GM18907 (cell line): ENCODE results near the gene CHAC1.
"Not testable (repeated sequence)": the region's sequence is repeated elsewhere in the genome, so short reads cannot be mapped to it uniquely, and the experiment has no call there.

Experiments used
- ATAC-seq: cut with Tn5 transposase; IDR thresholded peaks from one replicate; pipeline ENCODE4 v1.9.1; 2021; ENCODE audit warnings: mild to moderate bottlenecking, moderate library complexity; ENCODE audit not compliant: unreplicated experiment

CHAC1 gene

DNA sequence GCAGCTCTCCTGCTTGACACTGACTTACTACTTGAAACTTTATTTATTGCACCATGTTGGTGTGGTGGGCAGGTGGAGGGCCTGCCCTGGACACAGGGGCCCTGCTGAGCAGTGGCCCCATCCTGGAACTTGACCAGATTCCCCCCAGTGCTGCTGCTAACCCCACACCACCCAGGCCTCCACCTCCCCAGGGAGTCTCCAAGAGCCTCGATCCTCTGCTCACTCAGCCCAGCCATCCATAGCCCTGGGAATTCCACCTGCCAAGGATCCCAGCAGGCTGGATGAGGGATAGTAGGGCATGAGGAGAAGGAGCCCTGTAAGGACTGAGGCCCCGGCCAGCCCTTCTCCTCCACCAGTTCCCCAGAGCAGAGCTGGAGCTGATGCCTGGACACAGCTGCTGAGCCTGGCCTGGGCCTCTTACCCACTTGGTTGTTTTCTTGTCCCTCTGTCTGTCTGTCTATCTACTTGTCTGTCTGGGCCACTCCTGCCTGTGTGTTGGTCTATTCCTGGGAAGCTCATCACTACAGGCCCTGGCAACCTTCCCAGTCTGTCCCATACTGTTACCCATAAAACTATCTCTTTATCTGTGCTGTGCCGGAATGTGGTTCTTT lies 2.8 kb downstream of the CHAC1 start:
- ATAC-seq: no peak

DNA sequence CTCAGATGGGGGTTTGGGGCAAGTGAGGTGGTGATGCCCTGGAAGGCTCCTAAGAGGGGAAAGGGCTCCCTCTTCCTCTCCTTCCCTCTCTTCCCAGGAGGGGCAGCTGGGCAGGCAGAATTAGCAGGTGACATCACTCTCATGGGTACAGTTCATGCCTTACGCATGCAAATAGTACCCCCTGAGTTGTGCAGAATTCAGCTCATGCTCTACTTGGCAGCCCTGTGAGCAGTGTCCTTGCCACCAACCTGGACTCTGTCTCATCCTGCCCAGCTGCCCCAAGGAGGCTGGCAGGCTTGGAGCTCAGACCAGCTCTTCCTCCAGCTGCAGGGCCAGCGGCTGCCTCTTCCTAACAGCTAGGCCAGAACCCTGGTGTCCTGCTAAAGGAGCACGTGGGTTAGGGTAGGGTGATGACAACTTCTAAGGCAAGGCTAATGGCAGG lies 3.3 kb downstream of the CHAC1 start:
- no peak for ATAC-seq

DNA sequence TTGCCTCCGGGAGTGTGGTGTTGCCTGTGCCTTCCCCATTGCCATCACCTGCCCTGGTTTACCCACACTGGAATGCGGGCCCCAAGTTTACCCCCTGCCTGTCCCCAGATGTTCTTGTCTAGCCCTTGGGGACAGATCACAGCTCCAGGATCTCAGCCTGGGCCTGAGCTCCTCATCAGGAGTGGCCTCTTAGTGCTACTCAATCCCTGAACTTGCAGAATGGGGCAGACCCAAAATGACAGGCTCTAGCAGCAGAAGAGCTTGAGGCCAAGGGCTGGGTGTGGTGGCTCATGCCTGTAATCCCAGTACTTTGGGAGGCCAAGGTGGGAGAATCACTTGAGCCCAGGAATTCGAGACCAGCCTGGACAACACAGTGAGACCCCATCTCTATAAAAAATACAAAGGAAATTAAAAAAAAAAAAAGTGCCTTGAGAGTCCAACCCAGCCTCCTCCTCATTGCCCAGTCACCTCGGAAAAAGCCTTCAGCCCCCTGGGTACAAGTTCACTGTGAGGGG lies 3.8 kb downstream of the CHAC1 start:
- ATAC-seq: no peak

DNA sequence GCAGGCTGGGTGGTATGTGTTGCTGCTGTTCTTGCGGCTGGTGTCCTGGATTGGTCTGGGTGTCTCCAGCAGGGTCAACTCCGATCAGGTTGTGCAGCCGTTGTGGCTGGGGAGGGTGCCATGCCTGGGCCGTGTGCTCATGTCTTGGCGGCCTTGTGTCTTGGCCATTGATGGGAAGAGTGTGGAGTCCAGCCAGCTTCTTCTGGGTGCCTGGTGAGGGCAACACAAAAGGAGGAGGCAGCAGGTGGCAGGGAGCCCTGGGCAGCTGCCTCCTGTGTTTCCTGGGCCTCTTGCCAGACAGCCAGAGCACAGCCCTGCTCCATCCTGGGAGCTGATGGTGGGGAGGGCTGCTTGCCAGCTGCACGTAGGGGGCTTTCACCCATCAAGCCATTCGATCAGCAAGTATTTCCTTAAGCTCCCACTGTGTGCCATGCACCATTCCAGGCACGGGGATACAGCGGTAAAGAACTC lies 4.3 kb downstream of the CHAC1 start:
- ATAC-seq: no peak

DNA sequence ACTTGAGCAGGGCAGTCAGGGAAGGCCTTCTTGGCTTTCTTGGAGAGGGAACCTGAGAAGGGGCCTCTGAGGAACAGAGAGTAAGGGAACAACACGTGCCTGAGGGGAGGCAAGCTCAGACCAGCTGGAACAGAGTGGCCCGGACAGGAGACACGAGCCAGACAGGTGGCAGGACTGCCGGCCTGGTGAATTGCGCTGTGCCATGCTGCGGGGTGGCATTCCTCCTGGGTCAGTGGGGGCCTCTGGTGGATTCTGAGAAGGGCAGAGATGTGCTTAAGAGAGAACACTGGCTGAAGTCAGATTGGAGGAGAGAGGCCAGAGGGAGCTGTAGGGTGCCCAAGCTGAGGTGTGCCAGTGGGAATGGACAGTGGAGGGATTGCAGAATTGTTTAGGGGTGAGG lies 4.9 kb downstream of the CHAC1 start:
- no peak for ATAC-seq

DNA sequence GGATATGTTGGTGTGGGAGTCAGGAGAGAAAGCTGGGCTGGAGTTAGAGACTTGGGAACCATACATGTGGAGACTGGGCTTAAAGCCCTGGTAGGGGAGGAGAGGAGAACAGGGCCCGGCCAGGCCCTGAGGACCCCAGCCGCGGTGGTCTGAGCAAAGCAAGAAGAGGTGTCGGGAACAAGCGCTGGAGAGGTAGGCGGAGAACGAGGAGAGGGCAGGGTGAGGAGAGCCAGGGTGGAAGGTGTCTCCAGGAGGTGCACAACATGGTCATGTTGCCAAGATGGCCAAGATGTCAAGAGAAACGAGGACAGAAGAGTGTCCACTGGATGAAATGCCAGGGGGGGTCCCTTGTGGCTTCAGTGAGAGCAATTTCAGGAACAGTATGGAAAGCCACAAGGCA lies 5.5 kb downstream of the CHAC1 start:
- ATAC-seq: no peak

DNA sequence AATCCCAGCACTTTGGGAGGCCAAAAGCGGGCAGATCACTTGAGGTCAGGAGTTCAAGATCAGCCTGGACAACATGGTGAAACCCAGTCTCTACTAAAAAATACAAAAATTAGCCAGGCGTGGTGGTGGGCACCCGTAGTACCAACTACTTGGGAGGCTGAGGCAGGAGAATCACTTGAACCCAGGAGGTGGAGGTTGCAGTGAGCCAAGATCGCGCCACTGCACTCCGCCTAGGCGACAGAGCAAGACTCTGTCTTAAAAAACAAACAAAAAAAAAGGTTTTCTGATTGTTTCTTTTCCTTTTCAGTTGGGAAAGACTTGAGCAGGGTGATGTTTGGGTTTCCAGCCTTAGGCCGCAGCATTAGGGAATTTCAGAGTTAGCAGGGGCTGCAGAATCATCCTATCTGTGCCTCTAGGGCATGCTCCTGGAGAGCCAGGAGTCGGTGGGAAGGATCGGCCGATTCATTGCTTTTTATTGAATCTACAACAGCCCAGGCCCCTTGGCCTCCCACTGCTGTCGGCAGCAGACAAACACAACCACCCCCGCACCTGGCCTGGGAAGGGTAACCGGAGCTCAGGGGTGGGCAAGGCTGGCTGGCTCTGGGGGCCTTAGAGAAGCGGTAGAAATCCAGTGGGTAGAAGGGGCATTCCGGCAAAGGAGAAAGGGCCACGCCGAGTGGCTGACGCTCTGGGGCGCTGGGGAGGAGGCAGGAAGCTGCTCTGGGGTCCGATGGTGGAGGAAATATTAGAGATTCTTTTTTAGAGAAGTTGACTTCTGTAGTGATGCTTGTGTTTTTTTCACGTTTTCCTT lies 6.3 kb downstream of the CHAC1 start:
- ATAC-seq: no peak

DNA sequence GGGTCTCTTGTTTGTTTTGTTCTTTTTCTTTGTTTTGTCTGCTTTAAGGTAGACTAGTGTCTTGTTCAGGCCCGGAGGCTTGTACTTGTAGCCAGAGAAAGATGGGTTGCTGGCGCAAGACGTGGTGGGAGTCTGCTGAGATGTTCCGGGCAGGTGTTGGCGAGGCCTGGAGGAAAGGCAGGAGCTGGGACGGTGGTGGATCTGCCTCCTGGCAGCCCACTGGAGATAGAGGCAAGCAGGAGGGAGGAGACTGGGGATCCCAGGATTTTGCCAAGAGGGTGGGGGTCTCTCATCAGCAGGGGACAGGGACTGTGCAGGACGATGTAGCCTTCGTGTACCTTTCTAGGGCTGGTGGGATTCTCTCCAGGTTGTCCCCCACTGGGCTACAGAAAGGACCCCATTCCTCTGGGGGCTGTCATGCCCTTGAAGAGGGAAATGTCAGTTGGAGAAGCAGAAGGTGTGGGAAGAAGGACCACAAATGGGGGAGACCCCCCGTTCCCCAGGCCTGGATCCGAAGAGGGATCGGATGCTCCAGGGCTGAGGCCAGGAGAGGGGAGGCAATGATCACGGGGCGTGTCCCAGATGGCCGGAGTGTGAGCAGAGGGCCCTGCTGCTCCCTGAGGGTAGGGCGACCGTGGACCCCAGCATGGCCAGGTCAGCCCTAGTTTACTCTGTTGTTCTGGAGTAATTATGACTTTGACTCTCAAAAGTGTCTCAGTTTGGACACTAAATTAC lies 7.0 kb downstream of the CHAC1 start:
- ATAC-seq: no peak

DNA sequence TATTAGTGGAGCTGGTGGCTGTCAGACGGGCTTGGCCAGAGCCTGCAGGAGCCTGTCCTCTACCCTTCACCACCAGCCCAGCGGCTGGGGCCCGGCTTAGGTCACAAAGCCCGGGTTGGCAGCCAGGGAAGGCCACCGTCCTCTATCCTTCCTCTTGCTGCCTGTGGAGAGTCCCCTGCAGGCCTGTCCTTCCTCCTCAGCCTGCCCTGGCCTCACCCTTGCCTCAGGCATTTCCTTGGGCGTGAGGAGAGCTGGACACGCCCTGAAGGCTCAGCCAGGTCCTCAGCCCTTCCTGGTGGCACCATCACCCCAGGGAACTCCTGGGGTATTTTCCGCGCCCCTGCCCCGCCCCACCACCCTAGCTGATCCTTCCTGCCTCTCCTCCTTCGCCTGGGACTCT lies 7.7 kb downstream of the CHAC1 start:
- ATAC-seq: no peak

DNA sequence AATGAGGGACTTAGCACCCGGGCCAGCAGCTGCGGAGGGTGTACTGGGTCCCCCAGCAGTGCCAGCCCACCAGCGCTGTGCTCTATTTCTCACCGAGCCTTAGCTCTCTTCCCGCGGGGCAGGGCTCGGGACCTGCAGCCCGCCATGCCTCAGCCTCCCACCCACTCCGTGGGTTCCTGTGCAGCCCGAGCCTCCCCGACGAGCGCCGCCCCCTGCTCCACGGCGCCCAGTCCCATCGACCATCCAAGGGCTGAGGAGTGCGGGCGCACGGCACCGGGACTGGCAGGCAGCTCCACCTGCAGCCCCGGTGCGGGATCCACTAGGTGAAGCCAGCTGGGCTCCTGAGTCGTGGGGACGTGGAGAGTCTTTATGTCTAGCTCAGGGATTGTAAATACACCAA lies 8.5 kb downstream of the CHAC1 start:
- ATAC-seq: not testable (repeated sequence)

DNA sequence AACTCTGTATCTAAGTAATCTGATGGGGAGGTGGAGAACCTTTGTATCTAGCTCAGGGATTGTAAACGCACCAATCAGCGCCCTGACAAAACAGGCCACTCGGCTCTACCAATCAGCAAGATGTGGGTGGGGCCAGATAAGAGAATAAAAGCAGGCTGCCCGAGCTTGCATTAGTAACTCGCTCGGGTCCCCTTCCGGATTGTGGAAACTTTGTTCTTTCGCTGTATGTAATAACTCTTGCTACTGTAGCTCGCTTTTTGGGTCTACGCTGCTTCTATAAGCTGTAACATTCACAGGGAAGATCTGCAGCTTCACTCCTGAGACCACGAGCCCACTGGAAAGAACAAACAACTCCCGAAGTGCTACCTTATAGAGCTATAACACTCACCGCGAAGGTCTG lies 9.0 kb downstream of the CHAC1 start:
- not testable (repeated sequence) for ATAC-seq

DNA sequence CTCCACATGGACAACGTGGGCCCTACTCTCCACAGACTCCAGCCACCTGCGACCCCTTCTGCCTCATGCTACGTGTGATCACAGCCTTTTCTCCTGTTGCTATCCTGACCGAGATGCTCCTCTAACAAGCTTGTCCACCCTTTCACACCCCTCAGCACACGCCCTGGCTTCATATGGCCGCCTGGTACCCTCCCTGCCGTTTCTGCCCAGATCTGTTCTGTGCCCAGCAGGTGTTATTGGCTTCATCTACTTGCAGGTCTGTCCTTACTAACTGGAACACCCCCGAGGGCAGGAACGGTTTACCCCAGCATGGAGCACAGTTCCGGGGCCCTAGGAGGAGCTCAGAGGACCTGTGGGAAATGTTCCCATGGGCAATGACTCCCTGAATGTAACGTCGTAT lies 9.9 kb downstream of the CHAC1 start:
- ATAC-seq: no peak

DNA sequence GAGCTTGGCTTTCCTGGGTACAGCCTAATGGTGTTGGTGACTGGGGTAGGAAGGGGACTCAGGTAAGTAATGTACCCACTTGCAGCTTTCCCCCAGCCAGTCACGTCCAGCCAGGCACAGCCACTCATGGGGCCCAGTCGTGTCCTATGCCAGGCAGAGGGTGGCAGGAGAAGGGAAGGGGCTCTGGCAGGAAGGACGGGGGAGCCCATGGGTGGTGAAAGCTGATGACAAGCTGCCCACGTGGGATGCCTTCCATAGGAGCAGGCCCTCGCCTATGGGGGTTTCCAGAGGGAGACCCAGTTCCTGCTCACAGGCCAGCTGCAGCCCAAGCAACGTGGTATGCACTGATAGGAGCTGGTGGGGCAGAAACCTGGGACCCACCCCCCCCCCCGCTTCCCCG lies 10.7 kb downstream of the CHAC1 start:
- no peak for ATAC-seq

DNA sequence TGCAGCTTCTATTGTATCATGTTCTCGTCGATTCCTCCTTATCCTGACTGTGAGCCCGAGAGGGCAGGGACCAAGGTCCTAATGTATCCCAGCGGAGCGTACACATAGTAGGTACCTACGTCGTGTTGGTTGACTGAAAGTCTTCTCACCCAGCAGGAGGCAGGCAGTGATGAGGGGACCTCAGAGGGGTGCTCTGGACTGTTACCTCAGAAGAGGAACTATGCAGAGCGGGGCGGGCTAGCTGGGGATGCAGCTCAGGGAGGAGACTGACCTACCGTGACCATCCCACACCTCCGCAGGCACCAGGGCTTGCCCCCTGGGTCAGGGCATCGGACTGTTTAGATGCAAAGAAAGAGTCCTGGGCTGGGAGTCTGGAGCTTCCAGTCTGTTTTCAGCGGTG lies 11.4 kb downstream of the CHAC1 start:
- no peak for ATAC-seq

DNA sequence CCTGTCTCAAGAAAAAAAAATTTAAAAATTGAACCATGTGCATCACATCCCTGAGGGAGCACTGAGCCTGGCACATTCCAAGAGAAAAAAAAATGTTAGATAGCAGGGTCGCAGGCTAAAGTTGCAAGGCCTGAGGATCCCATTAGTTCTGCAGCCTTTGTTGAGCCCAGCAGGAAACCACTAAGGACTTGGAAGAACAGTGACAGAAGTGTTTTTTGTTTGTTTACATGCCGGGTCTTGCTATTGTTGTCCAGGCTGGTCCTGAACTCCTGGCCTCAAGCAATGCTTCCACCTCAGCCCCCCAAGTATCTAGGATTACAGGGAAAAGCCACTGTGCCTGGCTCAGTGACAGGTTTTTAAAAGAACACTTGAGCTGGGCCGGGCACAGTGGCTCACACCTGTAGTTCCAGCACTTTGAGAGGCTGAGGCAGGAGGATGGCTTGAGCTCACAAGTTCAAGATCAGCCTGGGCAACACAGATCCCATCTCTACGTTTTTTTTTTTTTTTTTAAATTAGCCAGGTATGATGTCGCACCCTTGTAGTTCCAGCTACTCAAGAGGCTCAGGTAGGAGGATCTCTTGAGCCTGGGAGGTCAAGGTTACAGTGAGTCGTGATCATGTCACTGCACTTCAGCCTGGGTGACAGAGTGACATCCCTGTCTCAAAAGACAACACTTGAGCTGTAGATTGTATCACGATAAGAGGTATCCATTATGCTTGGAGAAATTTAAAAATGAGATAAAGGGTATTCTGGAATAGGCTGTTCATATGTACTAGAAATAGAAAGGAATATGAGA lies 15.2 kb downstream of the CHAC1 start:
- ATAC-seq: no peak

DNA sequence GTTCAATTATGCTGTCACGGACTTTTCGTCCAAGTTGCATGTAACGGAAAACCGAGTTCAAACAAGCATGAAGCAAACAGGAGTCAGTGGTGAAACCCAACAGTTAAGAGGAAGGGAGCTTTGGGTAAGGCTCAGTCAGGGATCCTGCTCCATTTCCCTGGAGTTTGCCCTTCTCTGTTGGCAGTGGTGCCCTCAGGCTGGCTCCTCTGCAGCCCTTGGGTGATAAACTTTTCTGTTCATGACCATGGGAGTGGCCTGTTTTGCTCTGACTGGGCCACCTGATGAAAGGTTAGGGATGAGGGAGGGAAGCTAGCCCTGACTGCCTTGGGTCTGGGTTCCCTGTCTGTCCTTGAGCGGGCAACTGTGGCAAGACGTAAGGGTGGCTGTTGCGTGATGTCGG lies 16.1 kb downstream of the CHAC1 start:
- no peak for ATAC-seq

DNA sequence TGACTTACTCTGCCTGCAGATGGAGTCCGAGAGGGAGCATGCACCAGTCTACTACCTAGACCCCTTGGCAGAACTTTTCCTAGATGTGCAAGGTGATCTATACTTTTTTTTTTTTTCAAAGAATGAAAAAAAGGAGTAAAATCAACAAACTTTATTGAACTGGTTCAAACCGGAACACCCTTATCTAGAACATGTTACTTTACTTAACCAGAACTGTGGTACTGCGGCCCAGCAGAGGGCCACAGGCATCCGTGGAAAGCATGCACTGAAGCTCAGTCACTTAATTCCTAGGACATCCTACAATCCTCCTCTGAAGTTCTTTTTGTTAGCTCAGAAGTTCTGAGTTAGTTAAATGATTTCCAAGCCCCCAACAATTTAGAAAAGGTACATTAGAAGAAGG lies 21.6 kb downstream of the CHAC1 start:
- ATAC-seq: no peak

DNA sequence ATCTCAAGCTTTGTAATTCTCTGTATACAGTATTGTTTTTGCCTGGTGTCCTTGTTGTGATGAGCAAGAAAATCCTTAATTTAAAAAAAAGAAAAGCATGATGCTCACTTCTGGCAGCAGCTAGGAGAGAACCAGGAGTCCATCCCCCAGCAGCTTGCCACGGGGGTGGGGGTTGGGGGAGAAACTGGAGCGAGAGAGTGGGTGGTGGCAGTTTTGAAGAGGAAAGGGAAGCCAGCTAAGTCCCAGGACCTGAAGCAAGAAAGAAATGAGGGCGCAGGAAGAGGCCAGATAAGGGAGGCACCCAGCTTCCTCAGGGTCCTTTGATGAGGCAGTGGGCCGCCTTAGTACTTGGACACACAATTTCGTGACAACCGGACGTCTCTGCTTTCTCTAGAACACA lies 23.5 kb downstream of the CHAC1 start:
- no peak for ATAC-seq

DNA sequence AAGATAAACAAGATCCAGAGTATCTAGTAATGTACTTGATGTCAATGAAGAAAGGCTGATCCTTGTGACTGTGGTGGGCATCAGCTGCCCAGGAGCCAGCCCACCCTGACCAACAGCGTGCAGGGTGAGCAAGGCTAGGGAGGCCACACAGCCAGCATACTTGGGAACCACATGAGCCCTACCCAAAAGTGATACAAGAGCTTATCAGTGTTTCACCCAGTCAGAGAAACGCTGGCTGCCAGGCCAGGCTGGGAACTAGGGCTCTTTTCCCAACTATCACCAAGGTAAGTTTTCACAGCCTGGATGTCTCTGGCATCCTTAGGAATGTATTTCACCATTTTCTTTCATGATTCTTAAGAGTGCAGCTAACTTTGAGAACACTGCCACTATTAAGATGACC lies 24.9 kb downstream of the CHAC1 start:
- no peak for ATAC-seq

DNA sequence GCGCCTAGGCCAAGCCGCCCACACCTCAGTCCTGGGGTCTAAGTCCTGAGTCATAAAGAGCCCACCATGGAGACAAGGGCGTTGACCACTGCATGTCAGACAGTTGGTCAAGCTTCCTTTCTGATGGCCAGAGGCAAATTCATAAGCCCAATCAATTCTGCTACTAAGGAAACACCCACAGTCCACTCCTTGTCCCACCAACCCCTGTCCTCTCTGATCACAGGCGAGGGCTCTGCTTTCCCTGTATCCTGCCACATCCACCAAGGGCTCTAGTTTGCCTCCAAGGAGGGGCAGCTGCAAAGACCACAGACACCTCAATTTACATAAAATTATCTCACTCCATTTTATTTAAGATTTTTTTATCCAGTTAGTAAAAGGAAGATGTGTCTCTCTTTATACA lies 25.3 kb downstream of the CHAC1 start:
- no peak for ATAC-seq

DNA sequence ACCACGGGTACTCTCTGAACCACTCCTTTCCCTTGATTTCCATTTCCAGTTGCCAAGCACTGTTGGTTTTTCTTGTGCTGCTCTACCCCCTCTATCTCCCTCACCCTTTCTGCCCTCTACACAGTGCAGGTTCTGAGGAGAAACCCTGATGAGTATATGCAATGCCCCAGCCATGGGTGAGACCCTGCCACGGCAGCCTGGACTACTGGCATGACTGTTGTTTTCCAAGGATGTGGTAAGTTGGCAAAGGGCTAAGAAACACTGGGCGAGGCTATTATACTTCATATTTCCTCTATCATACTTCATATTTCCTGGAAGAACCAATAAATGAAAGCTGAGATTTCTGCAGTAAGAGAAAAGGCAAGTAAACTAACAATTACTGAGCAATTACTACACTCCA lies 27.9 kb downstream of the CHAC1 start:
- ATAC-seq: no peak
